ENCODE measurements around the gene FSTL1.

- TF ChIP-seq CTCF (IDR thresholded peaks at IDR 0.05) (no peak), ELF1 (IDR thresholded peaks at IDR 0.05) (no peak)
Measured at GRCh38 chr3:120381503-120381902, 69.3 kb downstream of the FSTL1 start.

Data from SK-N-SH (cell line).